NCI-H526 treated with DMSO at 0.1 percent for 48 hours (cell line): ENCODE data around the gene ALKBH3.

Source experiments
- DNase-seq: peaks from one replicate; lab custom pipeline; 2025; lab: John Stamatoyannopoulos, UW

The ALKBH3 gene

GRCh38 chr11:43962383-43963278 is 82.0 kb downstream of the ALKBH3 start:
- no peak for DNase-seq

GRCh38 chr11:43963279-43963620 is 82.6 kb downstream of the ALKBH3 start:
- no peak for DNase-seq

- DNase-seq, result no peak
Observed at GRCh38 chr11:43967661-43968060, 87.0 kb downstream of the ALKBH3 start.

- DNase-seq, result no peak
Observed at GRCh38 chr11:43968719-43969118, 88.1 kb downstream of the ALKBH3 start.

GRCh38 chr11:43969543-43969942 is 88.9 kb downstream of the ALKBH3 start:
- no peak for DNase-seq
